Lower leg skin (tissue), 3 donors: Measurements from ENCODE around the gene GBE1.

Experiments used
- CTCF ChIP-seq, 3 donors: fragments of 450-650 bp; IDR thresholded peaks; one replicate each; pipeline ENCODE4 v1.5.1; 2016; ENCODE audit warnings: antibody characterized with exemption in 3 of 3, mild to moderate bottlenecking in 3 of 3, moderate library complexity in 2 of 3
- POLR2A ChIP-seq, 2 donors: fragments of 450-650 bp; IDR thresholded peaks; one replicate each; pipeline ENCODE4 v1.6.1; 2016 to 2017; ENCODE audit warnings: antibody characterized with exemption in 2 of 2, mild to moderate bottlenecking in 1 of 2, moderate library complexity in 1 of 2

GRCh38 chr3:81734742-81735141 lies 26.7 kb downstream of the GBE1 start:
- TF ChIP-seq CTCF (IDR thresholded peaks at IDR 0.05): no peak
- no peak for TF ChIP-seq POLR2A (IDR thresholded peaks at IDR 0.05)
